ENCODE data around the gene ACOT11.

Gene ACOT11

GRCh38 chr1:54645806-54646676 lies 98.0 kb downstream of the ACOT11 start:
- DNase-seq (ENCODE audit: low read depth in 2 of 2) = no peak

GRCh38 chr1:54649130-54649898 lies 101.3 kb downstream of the ACOT11 start:
- DNase-seq (ENCODE audit: low read depth in 2 of 2) = no peak

GRCh38 chr1:54649921-54650320 lies 101.9 kb downstream of the ACOT11 start:
- DNase-seq (ENCODE audit: low read depth in 2 of 2) = no peak

GRCh38 chr1:54650417-54650816 lies 102.4 kb downstream of the ACOT11 start:
- DNase-seq (ENCODE audit: low read depth in 2 of 2) = no peak

GRCh38 chr1:54651608-54652007 lies 103.6 kb downstream of the ACOT11 start:
- no peak for DNase-seq (ENCODE audit: low read depth in 2 of 2)

GRCh38 chr1:54652168-54652567 lies 104.1 kb downstream of the ACOT11 start:
- no peak for DNase-seq (ENCODE audit: low read depth in 2 of 2)

GRCh38 chr1:54653036-54653435 lies 105.0 kb downstream of the ACOT11 start:
- no peak for DNase-seq (ENCODE audit: low read depth in 2 of 2)

- no peak for DNase-seq (ENCODE audit: low read depth in 2 of 2)
Measured at GRCh38 chr1:54658164-54658913, 110.3 kb downstream of the ACOT11 start.

All from stimulated activated CD8-positive, alpha-beta memory T cell treated with anti-CD3 and anti-CD28 coated beads, Interleukin-7, amount 100 ng/mL, for 4 hours (primary cell).